Activated effector memory CD4-positive, alpha-beta T cell treated with anti-CD3 and anti-CD28 coated beads, Interleukin-2, amount 50 U/mL, for 16 hours (primary cell): ENCODE measurements around the gene CACNB2.

Source experiments
- DNase-seq: peaks from one replicate; pipeline ENCODE4 v3.0.0-alpha.2; 2020

The CACNB2 gene

GRCh38 chr10:18140149-18140956 is at the start of gene CACNB2:
TSS of gene CACNB2 (plus strand) at chr10:18140424.
- no peak for DNase-seq

DNA sequence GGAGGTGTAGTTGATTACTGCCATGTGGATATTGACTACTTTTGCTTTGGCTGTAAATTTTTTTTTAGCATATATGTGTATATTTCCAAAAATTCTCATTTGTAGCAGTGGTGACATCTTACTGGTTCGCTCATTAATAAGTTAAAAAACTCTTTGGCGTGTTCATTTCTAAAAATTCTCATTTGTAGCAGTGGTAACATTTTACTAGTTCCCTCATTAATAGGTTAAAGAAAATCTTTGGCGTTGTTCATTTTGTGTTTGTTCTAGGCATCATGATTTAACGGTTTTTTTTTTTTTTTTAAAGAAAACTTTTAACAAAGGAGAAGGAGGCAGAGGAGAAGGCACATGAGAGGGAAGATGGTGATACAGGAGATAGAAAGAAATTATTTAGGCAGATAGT is 45.9 kb upstream of the CACNB2 start:
- DNase-seq, result no peak

- no peak for DNase-seq
Measured at GRCh38 chr10:18094793-18095192, 45.4 kb upstream of the CACNB2 start.

- no peak for DNase-seq
Measured at GRCh38 chr10:18097524-18097923, 42.7 kb upstream of the CACNB2 start.

GRCh38 chr10:18098201-18098600 is 42.0 kb upstream of the CACNB2 start:
- DNase-seq, result no peak

DNA sequence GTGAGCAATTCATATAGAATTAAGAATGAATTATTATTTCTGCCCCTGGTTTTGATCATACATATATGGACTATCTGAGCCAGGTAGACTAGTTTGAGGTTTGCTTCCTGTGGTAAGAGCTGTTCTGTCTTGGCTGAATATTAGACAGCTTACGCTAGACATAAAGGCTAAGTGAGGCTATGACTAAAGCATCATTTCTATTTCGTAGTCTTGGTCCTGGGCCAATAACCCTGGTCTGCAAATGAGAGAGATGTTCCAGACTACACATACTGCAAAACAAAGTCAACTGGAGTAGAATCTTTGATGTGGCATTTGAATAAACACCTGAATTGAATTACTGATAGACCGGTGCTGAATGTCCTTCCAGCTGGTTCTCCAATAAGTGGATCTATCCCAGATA is 40.8 kb upstream of the CACNB2 start:
- DNase-seq, result no peak

DNA sequence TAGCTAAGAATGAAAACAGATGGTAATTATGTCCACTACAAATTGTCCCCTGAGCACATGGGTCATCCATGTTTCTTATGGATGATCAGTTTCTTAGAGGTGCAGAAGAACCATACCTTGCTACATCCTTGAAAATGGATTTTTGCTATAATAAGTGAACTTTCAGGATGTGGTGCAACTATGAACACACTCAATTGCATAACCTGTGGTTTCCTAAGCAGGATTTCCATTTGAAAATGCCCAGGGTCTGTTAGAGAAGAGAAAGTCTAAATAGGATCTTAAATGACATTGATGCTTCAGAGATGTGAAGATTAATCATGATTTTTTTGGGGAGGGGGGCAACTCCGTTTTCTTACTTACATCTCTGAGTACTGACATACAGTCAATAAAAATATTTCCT is 39.6 kb upstream of the CACNB2 start:
- DNase-seq, result no peak

DNA sequence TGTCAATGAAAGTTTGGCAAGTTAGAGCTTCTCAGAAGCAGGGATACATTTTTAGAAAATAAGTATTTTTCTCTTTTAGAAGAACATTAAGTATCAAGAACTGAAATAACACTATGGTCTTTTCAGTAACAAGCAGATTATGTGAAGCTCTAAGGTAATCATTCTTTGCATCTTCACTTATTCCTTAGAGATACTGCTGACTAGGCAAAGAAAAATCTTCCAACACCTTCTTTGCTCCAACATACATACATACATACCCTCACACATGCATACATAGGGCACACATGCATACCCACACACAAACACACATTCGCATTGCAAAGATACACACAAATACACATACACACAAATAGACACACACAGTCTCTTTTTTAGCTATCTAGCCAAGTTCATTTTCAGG is 37.8 kb upstream of the CACNB2 start:
- no peak for DNase-seq

DNA sequence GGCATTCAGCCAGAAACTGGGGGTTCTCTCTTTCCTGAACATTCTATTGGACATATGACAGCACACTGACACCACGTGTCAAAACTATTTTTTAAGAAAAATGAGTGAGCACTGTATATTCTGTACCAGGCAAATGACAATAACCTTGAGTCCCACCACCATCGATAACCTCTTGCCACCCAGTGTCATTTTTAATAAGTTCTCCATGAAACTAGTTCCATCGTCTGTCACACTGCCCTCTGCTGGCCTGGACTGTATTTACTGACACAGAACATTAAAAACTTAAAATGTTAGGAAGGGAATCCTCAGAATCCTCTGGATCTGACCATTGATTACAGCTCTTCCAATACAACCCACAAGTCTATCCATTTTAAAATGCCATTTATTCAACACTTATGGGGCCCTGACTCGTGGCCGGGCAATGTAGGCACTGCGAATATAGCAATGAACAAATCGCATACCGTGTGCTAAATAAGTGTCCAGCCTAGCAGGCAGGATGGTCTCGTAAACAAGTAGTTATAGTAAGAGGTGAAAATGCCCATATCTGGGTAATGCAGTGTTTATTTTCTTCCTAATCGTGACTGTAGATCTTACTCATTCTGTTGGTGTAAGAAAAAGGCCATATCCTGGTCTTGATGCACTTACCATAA is 35.9 kb upstream of the CACNB2 start:
- peak; percentile 76 for DNase-seq

DNA sequence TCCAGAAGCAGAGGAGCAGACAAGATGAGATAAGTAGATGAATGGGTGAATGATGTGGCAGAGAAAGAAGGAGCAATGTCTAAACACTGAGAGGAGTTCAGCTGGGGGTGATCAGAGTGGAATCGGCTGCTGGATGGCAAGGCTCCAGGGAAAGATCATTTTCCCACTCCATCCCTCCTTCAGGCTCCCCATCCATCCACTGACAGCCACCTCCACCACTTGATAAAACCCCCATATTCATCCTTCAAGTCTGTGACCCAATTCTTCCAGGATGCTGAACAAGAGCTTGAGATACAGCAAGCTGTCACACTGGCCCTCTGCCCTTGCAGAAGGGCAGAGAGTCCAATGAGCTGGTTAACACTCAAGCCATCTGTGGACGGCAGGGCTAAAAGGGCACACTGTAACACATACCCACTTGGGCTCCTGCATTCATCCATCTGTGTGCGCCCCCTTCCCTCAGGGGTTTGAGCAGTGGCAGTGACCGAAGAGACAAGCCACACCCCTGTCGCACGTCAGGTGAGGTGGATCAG is 30.8 kb upstream of the CACNB2 start:
- no peak for DNase-seq

GRCh38 chr10:18113881-18114280 is 26.3 kb upstream of the CACNB2 start:
- no peak for DNase-seq

- DNase-seq, result no peak
Measured at GRCh38 chr10:18117276-18117675, 22.9 kb upstream of the CACNB2 start.

DNA sequence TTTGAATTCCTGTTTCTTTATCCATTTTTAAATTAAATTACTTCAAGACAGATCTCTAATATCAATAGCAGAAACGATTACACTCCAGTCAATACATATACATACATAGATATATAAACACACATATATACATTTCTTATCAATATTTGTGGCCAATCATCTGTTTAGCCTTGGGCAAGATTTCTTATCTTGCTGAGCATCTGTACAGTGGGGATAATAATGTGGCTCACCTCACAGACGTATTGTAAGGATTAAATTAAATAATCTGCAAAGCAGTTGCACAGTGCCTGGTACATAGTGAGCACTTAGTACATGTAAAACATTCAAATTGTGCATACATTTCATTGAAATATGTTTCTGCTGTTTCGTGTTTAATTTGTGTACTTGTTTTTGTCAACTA is 17.5 kb upstream of the CACNB2 start:
- no peak for DNase-seq

- no peak for DNase-seq
Measured at GRCh38 chr10:18133046-18133445, 7.2 kb upstream of the CACNB2 start.

DNA sequence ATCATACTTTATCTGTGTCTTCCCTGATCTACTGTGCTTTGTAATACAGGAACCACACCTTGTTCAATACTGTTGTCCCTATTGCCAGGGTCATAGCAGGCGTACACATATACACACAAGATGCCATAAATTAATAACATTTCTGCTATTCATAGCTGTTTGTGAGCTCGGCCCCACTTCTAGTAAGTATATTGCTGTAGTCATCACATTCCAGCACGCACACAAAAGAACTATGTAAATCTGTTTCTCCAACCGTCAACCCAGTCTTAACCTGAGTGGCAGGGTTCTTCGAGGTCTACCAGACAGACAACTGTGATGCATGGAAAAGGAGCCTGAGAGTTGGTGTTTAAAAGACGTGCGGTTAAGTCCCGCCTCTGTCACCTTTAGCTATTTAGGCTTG is 5.7 kb upstream of the CACNB2 start:
- DNase-seq, result no peak

- DNase-seq, result no peak
Measured at GRCh38 chr10:18134921-18135320, 5.3 kb upstream of the CACNB2 start.

DNA sequence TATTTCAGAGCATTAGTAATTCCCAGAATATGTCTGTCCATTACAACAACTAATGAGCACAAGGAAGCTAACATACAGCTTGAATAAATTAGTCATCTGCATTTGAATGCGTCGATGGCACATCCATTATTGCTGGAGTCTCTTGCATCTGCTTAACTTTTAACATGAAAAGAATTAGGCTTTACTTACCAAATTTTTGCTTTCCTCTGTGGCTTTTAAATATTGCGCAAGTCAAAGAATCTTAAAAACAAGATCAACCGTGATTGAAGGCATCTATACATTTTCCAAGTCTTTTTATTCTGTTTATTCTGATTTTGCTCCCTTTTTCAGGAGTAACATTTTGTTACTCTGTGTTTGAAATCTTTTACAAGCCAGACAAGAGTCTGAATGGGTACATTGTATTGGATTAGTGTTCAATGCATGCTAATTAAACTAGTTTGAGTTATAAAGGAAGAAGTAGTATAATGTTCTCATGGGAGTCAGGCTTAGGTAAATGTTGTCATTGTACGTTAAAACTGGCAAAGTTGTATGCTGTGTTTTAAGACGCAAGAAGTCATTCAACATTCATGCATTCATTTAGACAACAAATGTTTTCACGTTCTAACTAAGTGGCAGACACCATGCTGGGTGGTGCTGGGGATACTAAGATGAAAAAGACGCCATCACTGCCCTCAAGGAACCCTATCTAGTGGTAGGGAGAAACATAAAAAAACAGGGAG is 4.0 kb upstream of the CACNB2 start:
- DNase-seq, result no peak

DNA sequence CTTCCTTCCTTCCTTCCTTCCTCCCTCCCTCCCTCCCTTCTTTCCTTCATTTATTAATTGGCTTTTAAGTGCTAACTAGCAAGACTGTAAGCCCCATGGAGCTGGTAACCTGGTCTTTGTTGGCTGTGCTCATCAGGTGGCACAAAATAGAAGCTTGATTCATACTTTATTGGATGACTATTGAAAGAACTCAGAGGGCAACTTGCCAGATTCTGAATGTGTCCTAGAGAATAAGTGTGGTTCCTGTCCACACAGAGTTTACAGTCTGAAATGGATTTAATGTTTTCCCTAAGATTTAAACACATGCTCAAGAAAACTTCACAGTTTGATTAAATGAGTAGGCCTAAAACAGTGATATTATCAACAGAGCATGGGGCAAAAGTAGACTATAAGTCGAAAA is 3.1 kb upstream of the CACNB2 start:
- DNase-seq, result no peak

DNA sequence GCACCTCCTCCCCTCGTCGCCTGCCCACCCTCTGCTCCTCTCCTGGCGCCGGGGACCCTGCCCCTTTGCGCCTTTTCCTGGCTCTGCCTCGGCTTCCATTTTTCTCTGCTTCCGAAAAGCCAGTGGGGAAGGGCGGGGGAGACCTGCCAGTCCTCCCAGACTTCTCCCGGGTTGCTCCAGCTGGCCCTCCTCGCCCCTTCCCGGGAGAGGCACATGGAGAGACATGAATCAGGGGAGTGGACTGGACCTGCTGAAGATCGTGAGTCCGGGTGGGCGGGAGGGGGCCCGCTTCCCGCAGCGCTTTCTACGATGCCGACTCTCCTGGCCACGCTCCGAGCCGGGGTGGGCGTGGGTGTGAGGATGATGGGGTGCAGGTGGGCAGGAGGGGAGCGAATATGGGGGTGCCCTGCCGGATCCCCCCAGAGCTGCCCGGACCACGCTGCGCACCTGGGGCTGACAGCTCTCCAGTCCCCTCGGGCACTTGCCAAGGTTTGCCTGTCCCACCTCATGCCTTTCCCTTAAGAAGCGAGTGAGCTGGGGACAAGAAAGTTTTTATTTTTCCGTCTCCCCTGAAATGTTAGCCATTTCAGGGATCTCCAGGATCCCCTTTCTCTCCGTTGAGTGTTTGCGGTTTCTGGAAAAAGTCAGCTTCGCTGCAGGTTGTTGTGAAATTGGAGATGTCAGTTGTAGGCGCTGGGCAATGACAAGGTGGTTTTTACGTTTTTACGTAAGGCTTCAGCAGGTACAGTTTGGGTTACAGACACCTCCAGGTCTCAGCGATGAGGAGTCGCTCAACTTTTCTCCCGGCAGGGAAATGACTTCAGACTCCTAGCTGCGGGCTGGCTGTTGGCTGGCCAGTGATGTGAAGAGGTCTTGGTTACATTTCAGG is 977 bp downstream of the CACNB2 start:
- no peak for DNase-seq

- no peak for DNase-seq
Measured at GRCh38 chr10:18142151-18142550, 1.9 kb downstream of the CACNB2 start.

DNA sequence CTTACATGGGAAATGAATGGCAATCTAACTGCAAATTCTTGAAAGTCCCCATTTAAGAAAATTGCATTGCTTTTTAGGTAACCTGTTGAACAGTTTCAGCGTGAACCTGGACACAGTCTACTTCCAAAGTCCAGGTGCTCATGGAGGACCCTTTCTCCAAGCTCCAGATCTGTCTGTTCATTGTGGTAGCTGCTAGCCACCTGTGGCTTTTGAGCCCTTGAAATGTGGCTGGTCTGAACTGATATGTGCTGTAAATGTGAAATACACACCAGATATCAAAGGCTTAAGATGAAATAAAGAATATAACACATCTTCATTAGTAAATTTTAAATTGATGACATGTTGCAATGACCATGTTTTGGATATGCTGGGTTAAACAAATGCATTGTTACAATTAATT is 4.2 kb downstream of the CACNB2 start:
- no peak for DNase-seq

DNA sequence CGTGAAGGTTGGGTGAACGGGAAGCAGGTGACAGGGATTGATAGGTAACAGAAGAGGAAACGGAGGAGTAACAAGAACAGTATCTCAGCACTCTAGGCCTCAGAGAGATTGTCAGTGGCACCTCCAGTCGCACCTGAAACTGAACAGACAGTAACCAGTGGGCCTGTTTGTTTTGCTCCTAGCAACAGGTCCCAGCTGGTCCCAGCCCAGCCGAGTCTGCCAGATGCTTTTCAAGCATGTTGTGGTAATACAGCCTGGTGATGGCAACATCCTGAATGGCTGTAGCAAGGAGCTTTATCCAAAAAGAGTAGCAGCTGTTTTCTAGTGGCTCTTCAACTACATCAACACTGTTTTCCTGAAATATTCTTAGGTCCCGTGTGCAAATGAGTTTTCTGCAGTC is 4.7 kb downstream of the CACNB2 start:
- no peak for DNase-seq

DNA sequence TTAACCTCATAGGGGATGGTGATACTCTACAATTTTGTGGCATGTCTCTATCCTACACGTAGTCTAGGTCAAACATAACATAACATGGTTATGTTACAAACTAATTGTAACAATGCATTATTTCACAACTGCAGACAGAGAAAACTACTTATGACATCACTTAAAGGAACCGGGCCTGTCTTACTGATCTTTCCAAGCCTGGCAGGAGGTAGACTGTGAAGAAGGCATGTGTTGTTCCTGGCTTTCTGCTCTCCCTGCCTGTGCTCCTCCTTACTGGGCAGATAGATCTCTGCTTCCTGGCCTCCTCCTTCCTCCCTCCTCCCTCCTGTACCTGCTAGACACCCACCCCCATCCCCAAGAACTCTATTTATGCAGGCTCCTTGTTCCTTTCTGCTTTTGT is 5.4 kb downstream of the CACNB2 start:
- DNase-seq, result no peak
